ENCODE measurements around the gene PILRA. TPM values are rescaled to one million over a fixed set of nuclear protein-coding genes. Genes with fewer than 3 reads are reported as not detected.

The PILRA gene
- total and polyA plus RNA-seq, 2 of the 13 experiments (the other 11 are each of a cell fraction or from before 2014, with no cell fraction given), result 0.13 to 1.3 TPM

GRCh38 chr7:100428199-100428966 lies 55.1 kb downstream of the PILRA start, which contains the start of gene ZCWPW1 (continued):
- TF ChIP-seq ZNF382 (CRISPR knock-in tag; IDR thresholded peaks at IDR 0.05; ENCODE audit: borderline replicate concordance) (no peak), ZNF777 (CRISPR knock-in tag; IDR thresholded peaks at IDR 0.05) (peak; percentile 16; the same call in 1 of the 2 replicates), KDM5B (CRISPR knock-in tag; IDR thresholded peaks at IDR 0.05; ENCODE audit: borderline replicate concordance) (peak; percentile 75; the same call in 1 of the 2 replicates), ZNF615 (CRISPR knock-in tag; IDR thresholded peaks at IDR 0.05; ENCODE audit: borderline replicate concordance) (no peak), ZNF780A (CRISPR knock-in tag; IDR thresholded peaks at IDR 0.05) (no peak), ZNF749 (CRISPR knock-in tag; IDR thresholded peaks at IDR 0.05; ENCODE audit: borderline replicate concordance) (peak; percentile 70; the same call in 1 of the 2 replicates), MED8 (CRISPR knock-in tag; IDR thresholded peaks at IDR 0.05; ENCODE audit: insufficient replicate concordance) (peak; percentile 15), FOSL2 (CRISPR knock-in tag; IDR thresholded peaks at IDR 0.05) (0 out of 2 replicates have a peak, but pooled peaks have one; percentile 34), SP140L (CRISPR knock-in tag; IDR thresholded peaks at IDR 0.05; ENCODE audit: borderline replicate concordance) (no peak), ZEB1 (IDR thresholded peaks at IDR 0.05; ENCODE audit: insufficient replicate concordance, low read depth) (no peak), ELF3 (CRISPR knock-in tag; IDR thresholded peaks at IDR 0.05) (peak; percentile 76), CSRNP1 (CRISPR knock-in tag; IDR thresholded peaks at IDR 0.05) (peak; percentile 77; the same call in 1 of the 2 replicates), WIZ (CRISPR knock-in tag; IDR thresholded peaks at IDR 0.05) (no peak), GPN1 (CRISPR knock-in tag; IDR thresholded peaks at IDR 0.05; ENCODE audit: borderline replicate concordance) (peak; percentile 76; the same call in 1 of the 2 replicates), NR2F2 (IDR thresholded peaks at IDR 0.05; ENCODE audit: borderline replicate concordance, low read depth) (no peak), ZNF256 (CRISPR knock-in tag; conservative IDR thresholded peaks at IDR 0.05) (peak; percentile 96), ZNF350 (CRISPR knock-in tag; IDR thresholded peaks at IDR 0.05; ENCODE audit: borderline replicate concordance, low read depth) (peak; percentile 67; the same call in 1 of the 2 replicates), AGO1 (IDR thresholded peaks at IDR 0.05; ENCODE audit: low read depth, low read length, poor library complexity, severe bottlenecking) (peak; percentile 77), RAD51 (IDR thresholded peaks at IDR 0.05; ENCODE audit: borderline replicate concordance) (no peak), ZNF883 (CRISPR knock-in tag; IDR thresholded peaks at IDR 0.05; ENCODE audit: not compliant biosample characterization) (peak; percentile 79), TCF12 (IDR thresholded peaks at IDR 0.05) (no peak), TCF12 (CRISPR knock-in tag; IDR thresholded peaks at IDR 0.05) (no peak), MTF1 (CRISPR knock-in tag; IDR thresholded peaks at IDR 0.05) (0 out of 2 replicates have a peak, but pooled peaks have one; percentile 57), ZNF333 (CRISPR knock-in tag; IDR thresholded peaks at IDR 0.05; ENCODE audit: borderline replicate concordance) (peak; percentile 21), ZNF616 (CRISPR knock-in tag; IDR thresholded peaks at IDR 0.05; ENCODE audit: low read depth) (peak; percentile 18; the same call in 1 of the 2 replicates)
- TF ChIP-seq, protein P1, sequence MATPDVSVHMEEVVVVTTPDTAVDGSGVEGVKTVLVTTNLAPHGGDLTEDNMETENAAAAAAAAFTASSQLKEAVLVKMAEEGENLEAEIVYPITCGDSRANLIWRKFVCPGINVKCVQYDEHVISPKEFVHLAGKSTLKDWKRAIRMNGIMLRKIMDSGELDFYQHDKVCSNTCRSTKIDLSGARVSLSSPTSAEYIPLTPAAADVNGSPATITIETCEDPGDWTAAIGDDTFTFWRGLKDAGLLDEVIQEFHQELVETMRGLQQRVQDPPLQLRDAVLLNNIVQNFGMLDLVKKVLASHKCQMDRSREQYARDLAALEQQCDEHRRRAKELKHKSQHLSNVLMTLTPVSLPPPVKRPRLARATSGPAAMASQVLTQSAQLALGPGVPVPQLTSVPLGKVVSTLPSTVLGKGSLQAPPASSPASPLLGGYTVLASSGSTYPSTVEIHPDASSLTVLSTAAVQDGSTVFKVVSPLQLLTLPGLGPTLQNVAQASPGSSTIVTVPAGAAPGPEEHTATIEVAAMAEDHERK (CRISPR knock-in tag; IDR thresholded peaks at IDR 0.05; ENCODE audit: low read depth), result peak; percentile 42; the same call in 1 of the 2 replicates

Measured in HepG2 (cell line).